Measurements from ENCODE around the gene FILIP1L.

FILIP1L gene

DNA sequence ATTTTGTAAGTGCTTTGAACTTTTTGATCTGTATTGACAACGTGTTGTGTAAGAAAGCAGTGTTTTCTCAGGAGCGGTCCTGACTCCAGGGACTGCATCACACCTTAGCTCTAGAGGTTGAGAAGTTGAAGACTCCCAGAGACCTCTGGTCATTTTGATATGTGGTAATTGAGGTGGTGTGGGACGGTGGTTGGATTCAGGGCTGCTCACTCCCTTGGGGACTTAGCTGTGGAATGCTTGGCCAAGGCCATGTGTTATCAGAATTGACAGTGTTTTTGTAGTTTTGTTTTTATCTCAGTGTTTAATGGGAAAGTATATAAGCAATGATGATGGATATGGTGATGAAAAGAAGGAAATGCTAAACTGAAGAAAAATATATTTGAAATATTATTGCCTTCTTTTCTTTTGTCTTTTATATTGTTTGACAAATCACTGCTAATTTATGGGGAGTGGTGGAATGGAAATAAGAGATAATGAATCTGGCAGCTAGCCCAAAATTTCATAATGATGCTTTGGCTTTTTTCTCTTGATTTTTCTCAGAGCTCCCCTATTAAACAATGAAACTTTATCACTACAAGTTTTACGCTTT is 280.6 kb downstream of the FILIP1L start:
- no peak for DNase-seq
- intact Hi-C loops (cut with DNase I): loop anchor here (2.0 to 10.0 kb wide), 2 partner anchors 421 to 761 kb away; no protein-coding TSS in a partner anchor

DNA sequence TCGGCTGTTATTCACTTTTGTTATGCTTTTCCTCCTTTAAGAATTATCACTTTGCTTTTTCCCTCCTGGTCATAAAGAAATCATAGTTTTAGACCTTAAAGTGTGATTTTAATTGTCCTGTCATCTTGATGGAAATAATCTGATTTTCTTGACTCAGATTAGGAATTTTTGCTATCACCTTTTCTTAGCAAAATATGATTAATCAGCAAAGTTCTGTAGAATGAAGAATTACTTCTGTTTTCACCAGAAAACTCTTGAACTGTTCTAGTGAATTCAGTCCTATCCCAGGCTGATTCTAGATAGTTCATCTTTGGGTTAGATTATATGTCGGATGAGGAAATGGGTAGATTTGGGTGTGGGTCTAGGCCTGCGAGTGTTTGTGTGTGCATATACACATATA is 284.5 kb downstream of the FILIP1L start:
- intact Hi-C loops (cut with DNase I): loop anchor here (10.0 kb wide), 1 partner anchor 765 kb away; no protein-coding TSS in a partner anchor
- no peak for DNase-seq

DNA sequence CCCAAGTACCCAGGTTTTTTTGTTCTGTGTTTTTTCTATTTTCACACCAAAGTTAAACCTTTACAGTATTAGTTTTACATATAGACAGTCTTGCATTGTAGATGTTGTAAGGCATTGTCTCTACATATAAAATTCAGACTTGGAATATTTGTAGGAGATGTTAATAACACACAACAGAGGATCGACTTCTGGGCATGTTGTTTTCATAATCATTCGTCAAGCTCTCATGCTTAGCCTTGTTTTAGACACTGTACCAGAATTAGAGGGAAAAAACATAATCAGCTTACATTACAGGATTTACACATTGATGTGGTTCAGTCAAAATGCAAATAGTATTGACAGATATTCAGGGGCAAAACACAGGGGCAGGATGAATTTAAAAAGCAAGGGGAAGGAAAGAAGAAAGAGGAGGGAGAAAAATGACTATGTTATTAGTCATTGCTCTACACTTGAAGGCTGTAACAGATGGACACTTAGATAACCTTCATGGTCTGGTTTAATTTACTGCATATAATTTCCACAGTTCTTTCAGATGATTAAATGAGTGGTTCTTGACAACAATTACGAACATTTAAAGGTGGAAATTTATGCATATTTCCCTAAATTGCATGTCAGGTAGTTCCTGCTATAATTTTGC is 289.2 kb downstream of the FILIP1L start:
- intact Hi-C loops (cut with DNase I): no loop called here
- no peak for DNase-seq

DNA sequence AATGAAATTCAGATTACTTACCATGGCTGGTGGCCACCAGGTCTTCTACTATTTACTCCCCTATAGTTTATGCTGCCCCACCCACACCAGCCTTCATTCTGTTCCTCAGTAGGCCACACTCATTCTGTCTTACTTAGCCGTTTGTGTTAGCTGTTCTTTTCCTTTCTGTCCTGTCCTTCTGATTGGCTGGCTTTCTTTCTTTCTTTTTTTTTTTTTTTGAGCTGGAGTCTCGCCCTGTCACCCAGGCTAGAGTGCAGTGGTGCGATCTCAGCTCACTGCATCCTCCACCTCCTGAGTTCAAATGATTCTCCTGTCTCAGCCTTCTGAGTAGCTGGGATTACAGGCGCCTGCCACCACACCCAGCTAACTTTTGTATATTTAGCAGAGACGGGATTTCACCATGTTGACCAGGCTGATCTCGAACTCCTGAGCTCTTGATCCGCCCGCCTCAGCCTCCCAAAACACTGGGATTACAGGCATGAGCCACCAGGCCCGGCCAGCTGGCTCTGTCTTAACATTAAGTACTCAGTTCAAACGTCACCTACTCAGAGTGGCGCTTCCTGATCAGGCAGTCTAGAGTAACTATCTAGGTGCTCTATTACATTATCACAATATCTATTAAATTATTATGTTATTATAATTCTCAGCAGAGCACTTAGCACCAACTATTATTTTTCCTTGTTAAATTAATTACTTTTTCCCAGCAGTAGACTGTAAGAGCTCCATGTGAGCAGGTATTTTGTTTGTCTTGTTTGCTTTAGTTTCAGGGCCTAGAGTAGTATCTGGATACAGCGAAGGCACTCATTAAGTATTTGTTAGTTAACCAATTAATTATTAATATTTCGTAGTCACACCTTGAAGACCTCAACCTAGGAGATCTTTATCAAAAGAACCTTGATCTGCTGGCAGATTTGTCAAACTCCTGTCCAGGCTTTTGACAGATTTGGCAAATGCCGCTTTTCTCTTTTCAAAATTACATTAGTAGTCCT is 290.3 kb downstream of the FILIP1L start:
- no peak for DNase-seq
- intact Hi-C loops (cut with DNase I): no loop called here

DNA sequence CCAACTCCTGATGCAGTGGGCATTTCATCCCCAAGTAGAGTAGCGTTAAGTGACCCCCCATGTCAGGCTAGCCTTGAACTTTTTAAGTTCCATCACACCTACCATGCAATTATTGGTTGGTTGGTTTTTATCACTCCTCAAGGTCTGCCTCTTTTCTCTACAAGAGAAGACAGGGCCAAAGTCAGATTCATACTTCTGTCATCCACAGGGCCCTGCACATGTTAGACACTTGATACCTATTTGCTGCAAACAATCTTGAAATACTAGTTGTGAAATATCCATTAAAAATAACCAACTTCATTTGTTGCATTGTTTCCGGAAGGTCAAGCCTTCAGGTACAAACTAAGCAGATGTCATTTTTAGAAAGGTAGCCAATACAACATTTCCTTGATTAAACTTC is 295.5 kb downstream of the FILIP1L start:
- intact Hi-C loops (cut with DNase I): no loop called here
- DNase-seq: no peak

DNA sequence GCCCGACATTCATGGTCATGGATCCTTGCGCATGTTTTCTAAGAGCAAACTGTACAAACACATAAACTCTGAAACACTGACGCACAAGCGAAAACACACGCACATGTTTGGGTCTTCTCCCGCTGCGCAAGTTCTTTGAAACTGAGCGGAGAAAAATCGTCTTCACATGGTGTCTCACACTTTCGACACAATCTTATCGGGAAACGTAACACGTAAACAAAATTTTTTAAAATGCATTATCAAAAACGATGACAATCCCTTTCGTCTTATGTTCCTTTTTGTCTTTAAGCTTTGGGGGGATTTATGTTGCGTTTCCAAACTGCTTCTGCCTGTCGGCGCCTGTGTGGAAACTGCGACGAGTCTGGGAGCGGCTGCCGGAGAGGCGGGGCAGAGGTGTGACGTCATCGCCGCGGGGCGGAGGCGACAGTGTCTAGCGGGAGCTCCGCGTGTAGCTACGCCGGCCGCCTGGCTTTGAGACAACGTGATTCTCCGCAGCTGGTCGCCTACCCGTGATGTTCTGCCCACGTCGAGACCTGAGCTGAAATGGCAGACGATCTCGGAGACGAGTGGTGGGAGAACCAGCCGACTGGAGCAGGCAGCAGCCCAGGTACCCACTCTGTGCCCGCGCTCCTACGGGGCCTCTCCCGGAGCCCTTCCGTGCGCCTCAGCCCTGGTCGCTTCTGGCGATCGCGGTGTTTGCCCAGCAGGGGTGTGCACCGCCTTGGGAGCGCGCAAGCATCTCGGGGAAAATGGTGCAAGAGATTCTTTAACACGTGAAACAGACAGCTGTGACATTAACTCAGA is 296.7 kb downstream of the FILIP1L start, which contains the start of gene CMSS1:
CMSS1 (plus strand) TSS at position 426 of the 804 bp plus-strand sequence.
- intact Hi-C loops (cut with DNase I): no loop called here
- DNase-seq: peak; percentile 88 to 99 (median 94)

DNA sequence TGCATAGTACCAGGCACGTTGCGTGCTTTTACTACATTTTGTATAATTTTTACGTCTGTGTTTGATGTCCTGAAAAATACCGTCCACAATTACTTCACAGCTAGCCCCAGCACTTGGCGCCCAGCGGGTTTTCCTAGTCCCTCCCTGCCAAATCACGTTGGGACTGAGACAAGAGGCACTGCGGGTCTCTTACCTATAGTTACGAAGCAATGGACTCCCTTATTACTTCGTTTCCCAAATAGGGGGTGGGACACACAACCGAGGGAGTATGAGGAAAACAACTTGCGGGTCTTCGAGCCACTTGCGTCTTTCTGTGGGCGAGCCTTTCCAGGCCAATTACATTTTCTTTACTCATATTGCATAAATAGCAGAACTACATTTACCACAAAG is 297.3 kb downstream of the FILIP1L start:
- intact Hi-C loops (cut with DNase I): no loop called here
- DNase-seq: peak in 2 of 10 donors; percentile 6 to 81

DNA sequence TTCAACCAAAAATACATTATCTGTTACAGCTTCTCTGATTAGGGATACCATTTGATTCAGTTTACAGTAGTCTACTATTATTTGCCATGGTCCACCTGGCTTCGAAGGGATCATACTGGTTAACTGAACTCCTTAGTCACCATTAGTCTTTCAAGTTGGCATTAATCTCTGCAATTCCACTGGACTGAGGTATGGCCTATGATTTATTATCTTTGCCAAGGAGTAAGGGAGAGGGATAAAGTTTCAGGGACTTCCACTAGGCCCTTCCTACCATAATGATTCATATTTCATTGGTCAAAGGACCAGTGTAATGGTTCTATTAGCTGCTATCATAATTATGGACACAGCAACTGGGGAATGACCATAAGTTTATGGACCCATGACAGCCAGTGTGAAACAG is 303.9 kb downstream of the FILIP1L start:
- DNase-seq: no peak
- intact Hi-C loops (cut with DNase I): no loop called here

DNA sequence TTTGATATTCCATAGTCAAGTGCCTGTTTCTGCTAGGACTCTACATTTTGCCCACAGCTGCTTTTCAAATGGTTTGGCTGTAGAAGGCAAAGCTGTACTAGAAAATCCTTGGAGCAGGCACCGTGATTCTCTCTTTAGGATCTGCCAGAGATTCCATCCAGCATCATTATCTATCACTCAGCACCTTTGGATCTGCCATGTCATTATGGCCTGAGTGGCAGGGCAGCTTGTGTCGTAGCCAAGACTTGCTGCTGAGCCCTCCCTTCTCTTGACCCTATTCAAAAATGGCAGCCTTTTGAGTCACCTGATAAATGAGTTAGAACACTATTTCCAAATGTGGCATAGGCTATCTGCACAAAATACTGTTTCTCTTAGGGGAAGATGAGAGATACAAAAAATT is 304.7 kb downstream of the FILIP1L start:
- intact Hi-C loops (cut with DNase I): no loop called here
- no peak for DNase-seq

DNA sequence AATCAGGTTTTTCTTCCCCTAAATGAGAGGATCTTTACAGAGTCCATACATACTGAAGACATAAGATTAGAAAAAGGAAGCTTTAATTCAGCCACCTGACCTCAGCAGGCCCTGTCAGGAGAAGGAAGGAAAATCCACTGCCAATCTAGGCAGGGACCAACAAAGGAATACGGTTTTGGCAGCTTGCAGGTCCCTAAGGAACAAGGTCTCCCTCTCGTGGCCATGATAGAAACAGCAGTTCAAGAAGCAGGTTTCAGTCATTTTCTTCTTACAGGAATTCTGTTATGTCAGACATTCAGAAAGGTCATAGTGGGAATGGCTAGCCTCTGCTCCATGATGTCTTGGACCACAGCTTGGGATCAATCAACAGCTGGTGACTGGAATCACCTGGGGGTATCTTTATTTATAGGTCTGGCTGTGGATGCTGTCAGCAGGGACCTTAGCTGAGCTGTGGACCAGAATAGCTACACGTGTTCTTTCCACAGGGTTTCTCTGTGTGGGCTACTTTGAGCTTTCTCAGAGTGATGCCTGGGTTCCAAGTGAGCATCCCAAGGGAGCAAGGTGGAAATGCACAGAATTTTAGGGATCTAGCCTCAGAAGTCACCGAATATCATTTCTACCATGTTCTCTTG is 306.0 kb downstream of the FILIP1L start:
- intact Hi-C loops (cut with DNase I): no loop called here
- no peak for DNase-seq

DNA sequence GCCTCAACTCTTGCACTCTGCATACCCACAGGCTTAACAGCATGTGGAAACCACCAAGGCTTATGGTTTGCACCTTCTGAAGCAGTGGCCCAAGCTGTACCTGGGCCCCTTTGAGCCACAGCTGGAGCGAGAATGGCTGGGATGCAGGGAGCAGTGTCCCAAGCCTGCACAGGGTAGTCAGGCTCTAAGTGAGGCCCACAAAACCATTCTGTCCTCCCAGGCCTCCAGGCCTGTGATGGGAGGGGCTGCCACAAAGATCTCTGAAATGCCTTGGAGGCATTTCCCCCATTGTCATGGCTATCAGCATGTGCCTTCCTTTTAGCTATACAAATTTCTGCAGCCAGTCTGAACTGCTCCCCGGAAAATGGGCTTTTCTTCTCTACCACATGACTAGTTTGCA is 309.1 kb downstream of the FILIP1L start:
- intact Hi-C loops (cut with DNase I): no loop called here
- DNase-seq: no peak

DNA sequence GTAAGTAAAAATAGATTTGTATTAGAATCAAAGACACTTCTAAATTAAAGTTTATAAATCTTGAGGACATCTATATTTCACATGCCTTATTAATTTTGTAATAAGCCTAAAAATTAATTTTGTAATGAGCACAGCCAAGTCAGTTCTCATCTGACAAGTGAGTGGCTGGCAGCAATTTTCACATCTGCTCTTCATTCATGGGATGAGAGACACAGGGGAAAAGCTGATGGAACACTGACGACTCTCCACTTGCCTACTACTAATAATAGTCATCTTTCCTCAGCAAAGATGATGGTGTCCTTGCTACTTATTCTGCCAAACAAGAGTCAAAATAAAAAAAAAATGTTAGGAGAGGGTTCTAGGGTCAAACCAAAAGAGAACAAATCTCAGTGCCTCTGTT is 311.0 kb downstream of the FILIP1L start:
- DNase-seq: no peak
- intact Hi-C loops (cut with DNase I): no loop called here

DNA sequence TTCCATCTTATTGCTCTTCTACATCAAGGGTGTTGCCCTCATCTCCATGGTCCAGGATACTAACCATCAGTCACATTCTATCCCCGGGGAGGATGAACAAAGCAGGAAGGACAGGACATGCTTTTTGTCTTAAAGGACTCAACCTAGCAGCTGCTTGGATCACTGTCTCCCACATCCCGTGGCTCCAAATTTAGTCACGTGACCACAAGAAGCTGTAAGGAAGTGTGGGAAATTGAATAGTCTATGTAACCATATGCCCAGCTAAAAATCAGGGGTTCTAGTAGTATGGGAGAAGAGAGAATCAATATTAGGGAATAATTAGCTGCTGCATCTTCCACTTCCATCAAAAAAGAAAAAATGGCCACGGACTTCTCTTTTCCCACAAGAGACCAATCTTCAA is 314.9 kb downstream of the FILIP1L start:
- DNase-seq: no peak
- intact Hi-C loops (cut with DNase I): no loop called here

DNA sequence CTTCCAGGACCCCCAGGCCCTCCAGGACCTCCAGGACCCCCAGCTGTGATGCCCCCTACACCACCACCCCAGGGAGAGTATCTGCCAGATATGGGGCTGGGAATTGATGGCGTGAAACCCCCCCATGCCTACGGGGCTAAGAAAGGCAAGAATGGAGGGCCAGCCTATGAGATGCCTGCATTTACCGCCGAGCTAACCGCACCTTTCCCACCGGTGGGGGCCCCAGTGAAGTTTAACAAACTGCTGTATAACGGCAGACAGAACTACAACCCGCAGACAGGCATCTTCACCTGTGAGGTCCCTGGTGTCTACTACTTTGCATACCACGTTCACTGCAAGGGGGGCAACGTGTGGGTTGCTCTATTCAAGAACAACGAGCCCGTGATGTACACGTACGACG is 318.7 kb downstream of the FILIP1L start:
- DNase-seq: peak in 1 of 10 donors; percentile 27
- intact Hi-C loops (cut with DNase I): no loop called here

DNA sequence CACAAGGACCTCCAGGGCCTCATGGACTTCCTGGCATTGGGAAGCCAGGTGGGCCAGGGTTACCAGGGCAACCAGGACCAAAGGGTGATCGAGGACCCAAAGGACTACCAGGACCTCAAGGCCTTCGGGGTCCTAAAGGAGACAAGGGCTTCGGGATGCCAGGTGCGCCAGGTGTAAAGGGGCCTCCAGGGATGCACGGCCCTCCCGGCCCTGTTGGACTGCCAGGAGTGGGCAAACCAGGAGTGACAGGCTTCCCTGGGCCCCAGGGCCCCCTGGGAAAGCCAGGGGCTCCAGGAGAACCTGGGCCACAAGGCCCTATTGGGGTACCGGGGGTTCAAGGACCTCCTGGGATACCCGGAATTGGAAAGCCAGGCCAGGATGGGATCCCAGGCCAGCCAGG is 319.8 kb downstream of the FILIP1L start:
- intact Hi-C loops (cut with DNase I): no loop called here
- DNase-seq: peak in 1 of 10 donors; percentile 74

DNA sequence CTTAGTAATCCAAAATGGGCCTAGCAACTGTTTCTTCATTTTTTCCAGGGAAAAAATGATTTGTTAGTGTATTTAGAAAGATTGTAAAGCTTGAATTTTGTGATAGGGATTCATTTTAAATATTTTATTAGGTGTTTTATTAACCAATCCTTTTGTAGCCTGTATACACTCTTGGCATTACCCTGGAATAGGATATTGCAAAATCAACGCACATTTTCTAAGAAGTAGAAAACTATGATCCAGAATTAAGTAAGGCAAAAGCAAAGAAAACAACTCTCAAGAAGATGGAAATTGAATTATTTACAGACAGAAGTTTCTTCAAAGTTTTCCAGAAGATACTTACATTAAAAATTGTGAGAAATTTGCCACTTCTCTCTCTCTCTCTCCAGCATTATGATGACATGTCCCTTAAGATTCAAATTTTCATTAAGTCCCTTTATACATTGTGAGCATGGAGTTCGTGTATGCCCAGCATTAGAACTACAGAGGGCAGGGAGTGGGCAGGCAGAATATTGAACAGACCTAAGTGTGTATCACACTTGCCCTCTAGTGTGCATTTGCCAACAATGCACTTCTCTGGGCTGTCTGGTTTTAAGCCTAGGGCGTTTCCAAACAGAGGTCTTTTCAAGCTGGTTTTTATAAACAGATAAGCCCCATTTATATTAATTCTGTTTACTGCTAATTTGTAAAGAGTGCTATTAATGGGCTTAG is 325.1 kb downstream of the FILIP1L start:
- DNase-seq: peak in 1 of 10 donors; percentile 3
- intact Hi-C loops (cut with DNase I): no loop called here

All from posterior cingulate gyrus (tissue), 11 donors.